Neural progenitor cell (in vitro differentiated cells): Measurements from ENCODE around the gene H19.

ENCODE experiments used
- CTCF ChIP-seq: fragments of 200-600 bp; sonication (generic); IDR thresholded peaks from 2 replicates; pipeline ENCODE4 v1.5.1; 2017; ENCODE audit warnings: antibody characterized with exemption, mild to moderate bottlenecking
- EZH2 ChIP-seq: fragments of 200-600 bp; sonication (generic); IDR thresholded peaks from 2 replicates; pipeline ENCODE4 v1.6.1; 2017; ENCODE audit warnings: antibody characterized with exemption, mild to moderate bottlenecking, moderate library complexity

GRCh38 chr11:1968454-1969002 is 29.1 kb downstream of the H19 start:
- TF ChIP-seq CTCF: no peak
- TF ChIP-seq EZH2: no peak
